ENCODE measurements around the gene CSF2.

- no peak for TF ChIP-seq EZH2 (optimal IDR thresholded peaks at IDR 0.05; ENCODE audit: low read depth, low read length)
- TF ChIP-seq CTCF (IDR thresholded peaks at IDR 0.05; ENCODE audit: low read length), result no peak
Observed at GRCh38 chr5:132072070-132072469, 1.5 kb upstream of the CSF2 start.
